D721Med (cell line): ENCODE data around the gene NPAS2.

ENCODE experiments used
- DNase-seq: peaks from one replicate; pipeline ENCODE4 v3.0.0; 2011; ENCODE audit warnings: low spot score; ENCODE audit not compliant: insufficient read length
- FAIRE-seq: peaks from 2 replicates; lab custom pipeline; 2011; peaks lifted over from hg19 to GRCh38; lab: Jason Lieb, UNC
- TF ChIP-seq, protein P1 (sequence below): IDR thresholded peaks from 2 replicates; pipeline ENCODE4 v1.5.1; 2012; ENCODE audit warnings: mild to moderate bottlenecking, control low read depth; ENCODE audit not compliant: insufficient read depth; ENCODE audit errors: missing control alignments

NPAS2 gene

DNA sequence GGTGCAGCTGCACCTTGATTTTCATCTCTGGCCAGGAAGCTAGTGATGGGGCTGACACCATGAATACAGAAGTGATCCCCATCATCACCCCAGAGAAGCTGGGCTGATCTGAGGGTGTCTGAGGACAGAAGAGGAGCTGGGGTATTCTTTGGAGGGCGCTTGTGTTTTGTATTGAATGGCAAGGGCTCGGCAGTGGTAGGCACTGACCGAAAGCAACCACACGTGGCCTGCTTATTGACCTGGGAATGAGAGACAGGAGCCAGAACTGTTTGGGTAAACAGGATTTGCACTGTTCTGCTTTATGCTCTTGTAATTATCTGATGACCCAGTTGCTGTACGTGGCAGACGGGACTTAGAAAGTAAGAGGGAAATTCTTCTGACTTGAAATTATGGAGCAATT lies 119.5 kb downstream of the NPAS2 start:
- DNase-seq (no peak), FAIRE-seq (no peak)
- TF ChIP-seq, protein P1, sequence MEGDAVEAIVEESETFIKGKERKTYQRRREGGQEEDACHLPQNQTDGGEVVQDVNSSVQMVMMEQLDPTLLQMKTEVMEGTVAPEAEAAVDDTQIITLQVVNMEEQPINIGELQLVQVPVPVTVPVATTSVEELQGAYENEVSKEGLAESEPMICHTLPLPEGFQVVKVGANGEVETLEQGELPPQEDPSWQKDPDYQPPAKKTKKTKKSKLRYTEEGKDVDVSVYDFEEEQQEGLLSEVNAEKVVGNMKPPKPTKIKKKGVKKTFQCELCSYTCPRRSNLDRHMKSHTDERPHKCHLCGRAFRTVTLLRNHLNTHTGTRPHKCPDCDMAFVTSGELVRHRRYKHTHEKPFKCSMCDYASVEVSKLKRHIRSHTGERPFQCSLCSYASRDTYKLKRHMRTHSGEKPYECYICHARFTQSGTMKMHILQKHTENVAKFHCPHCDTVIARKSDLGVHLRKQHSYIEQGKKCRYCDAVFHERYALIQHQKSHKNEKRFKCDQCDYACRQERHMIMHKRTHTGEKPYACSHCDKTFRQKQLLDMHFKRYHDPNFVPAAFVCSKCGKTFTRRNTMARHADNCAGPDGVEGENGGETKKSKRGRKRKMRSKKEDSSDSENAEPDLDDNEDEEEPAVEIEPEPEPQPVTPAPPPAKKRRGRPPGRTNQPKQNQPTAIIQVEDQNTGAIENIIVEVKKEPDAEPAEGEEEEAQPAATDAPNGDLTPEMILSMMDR, result no peak

DNA sequence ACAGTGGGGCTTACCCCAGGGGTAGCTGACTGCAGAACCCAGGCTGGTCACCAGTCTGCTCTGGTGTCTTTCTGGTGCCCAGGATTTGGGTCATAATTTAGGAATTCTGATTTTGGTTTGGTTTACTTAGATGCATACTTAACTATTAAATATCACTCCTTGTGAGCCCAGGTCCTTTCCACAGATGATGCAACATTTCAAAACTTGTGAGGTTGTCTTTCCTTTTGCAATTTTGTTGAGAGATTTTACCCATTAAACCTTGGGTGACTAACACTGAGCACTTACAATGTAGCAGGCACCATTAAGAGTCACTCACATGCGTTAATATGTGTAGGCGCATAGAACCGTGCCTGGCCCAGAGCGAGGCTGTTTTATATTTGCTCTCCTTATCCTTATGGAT lies 120.3 kb downstream of the NPAS2 start:
- no peak for FAIRE-seq
- DNase-seq, result no peak
- TF ChIP-seq, protein P1, result no peak

DNA sequence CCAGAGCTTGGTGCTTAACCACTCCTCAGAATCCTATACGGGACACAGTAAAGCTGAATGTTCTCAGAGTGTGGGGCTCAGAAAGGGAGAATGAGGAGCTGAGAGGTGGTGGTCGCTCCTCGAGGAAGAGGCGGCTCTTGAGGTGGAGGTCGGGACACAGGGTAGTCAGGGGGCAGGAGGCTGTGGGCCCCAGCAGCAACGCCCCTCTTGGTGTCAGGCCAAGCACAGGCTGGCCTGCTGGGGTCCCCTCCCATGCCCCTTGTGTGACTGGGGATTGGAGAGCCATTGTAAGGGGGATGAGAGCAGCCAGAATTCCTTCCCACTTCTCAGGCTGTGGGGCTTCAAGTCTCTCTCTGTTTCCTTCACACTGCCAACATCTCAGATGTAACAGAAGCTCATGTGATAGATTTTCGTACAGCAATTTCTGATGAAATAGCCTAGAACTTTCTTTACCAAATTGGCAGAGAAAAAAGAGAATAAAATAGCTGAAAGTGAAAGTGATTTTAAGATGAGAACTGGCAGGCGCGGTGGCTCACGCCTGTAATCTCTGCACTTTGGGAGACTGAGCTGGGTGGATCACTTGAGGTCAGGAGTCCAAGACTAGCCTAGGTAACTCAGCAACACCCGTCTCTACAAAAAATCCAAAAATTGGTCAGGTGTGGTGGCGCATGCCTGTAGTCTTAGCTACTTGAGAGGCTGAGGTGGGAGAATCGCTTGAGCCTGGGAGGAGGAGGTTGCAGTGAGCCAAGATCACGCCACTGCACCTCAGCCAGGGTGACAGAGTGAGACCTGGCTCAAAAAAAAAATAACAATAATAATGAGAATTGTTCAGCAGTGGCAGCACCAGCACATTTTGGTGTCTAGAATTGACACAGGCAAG lies 121.1 kb downstream of the NPAS2 start:
- DNase-seq (no peak), FAIRE-seq (no peak)
- TF ChIP-seq, protein P1, result no peak

DNA sequence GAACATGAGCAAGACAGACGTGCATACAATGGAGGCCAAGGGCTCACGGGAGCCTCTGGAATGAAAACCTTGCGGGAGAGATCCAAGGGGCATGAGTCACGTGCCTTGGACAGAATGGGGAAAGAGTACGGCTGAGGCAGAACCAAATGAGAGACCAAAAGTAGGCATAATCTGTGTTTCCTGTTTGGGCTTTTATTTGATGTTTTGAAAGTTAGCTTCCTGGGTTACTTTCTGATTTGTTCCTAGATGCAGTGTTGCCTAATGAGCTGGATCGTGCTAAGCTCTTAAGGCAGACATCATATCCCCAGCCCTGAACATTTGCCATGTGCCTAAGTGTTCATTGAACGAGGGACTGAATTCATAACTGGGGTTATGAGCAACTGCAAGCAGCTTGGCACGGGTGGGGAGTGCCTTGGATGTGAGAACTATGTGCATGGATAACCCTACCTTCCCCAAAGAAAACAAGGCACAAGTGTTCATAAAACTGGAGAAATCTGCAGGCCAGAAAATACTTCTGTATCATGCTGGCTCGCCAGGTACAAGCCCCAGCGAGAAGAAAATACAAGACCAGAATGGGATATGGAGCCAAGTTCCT lies 121.8 kb downstream of the NPAS2 start:
- no peak for DNase-seq

DNA sequence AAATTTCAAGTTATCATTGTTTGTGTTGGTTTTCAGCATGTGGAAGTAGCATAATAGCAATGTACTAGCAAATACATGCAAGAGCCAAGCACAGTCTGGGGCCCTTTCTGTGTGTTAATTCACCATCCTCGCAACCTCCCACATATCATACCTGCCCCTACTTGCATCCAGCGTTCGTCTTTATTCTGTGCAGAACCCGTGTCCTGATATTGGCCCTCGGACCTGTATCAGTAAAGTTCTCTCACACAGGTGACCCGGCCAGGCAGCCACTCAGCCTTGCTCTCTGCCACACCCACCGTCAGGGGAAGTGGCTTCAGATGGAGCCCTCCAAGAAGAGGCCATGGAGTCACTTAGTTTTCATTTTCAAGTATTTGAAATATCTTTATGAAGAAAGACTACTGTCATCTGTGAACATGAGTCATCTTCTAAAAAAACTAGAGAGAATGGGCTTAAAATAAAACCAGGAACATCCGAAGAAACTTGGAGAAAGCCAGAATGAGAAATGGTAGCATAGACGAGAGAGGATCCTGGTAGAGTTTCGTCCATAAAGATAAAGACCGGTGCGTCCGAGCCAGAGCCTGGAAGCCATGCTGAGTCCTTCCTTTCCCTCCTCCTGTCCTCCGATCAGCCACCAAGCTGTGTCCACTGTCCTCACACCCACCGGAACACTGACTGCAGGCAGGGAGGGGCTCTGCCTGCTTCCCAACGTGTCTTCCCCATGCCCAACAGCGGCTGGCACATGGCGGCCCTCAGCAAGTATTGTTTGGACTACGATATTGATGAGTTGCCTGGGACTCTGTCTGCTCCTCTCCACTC lies 124.9 kb downstream of the NPAS2 start:
- TF ChIP-seq, protein P1, result no peak
- FAIRE-seq (no peak), DNase-seq (no peak)

More for the DNA sequence above, 121.8 kb downstream of the NPAS2 start:
- TF ChIP-seq, protein P1, result no peak
- FAIRE-seq, result no peak

DNA sequence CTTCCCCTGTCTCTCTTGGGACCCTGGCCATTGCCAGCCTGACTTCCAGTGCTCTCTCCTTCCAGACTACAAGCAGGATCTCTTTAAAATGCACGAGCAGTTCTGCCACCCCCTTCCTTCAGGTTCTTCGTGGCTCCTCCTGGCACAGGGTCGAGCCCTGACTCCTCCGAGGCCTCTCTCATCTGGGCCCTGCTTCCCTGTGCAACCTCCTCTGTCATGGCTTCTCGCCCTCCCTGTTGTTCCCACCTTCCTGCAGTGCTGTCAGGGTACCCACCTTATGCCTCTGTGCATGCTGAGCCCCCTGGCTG lies 125.4 kb downstream of the NPAS2 start:
- DNase-seq (no peak), FAIRE-seq (no peak)
- TF ChIP-seq, protein P1, result no peak
